Measurements from ENCODE around the gene AFF3. TPM values are rescaled to one million over a fixed set of nuclear protein-coding genes. Genes with fewer than 3 reads are reported as not detected.

Gene AFF3
- total and polyA plus RNA-seq, 10 of the 15 experiments (the other 5 are each of a cell fraction or from before 2014, with no cell fraction given), result 0.26 to 5.5 (median 3.0) TPM

DNA sequence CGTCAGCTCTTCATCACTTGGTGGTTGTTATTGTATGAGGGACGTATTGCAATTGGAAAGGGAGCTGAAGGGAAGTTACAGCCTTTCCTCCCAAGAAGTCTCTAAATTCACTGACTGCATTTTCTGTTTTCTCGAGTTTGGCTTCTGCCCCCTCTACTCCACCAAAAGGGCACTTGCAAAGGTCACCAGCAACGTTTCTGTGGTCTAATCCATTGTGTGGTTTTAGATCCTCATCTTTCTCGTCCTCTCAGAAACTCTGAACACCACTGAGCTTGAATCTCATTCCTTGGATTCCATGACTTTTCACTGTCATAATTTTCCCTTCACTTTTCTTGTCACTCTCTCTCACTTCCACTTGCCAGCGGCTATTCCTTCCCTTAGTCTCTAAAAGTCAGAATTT lies 308.0 kb downstream of the AFF3 start:
- ATAC-seq, result no peak
- Histone ChIP-seq H3K4me2 (ENCODE audit: control insufficient read depth, insufficient read depth) (no peak overlapping the region), H3K9me3 (replicated peaks; ENCODE audit: control insufficient read depth, insufficient read depth, low read length) (no peaks in the 10 kb centered on the region), H3K4me1 (ENCODE audit: control insufficient read depth, insufficient read depth, low read length) (no peaks in the 10 kb centered on the region), H3K79me2 (ENCODE audit: control insufficient read depth, insufficient read depth, low read length) (no peaks in the 10 kb centered on the region), H4K20me1 (ENCODE audit: control insufficient read depth, insufficient read depth) (no peaks in the 10 kb centered on the region), H3K36me3 (ENCODE audit: control insufficient read depth in 2 of 2, insufficient read depth in 2 of 2, low read length in 1 of 2) (no peaks in the 10 kb centered on the region), H2AFZ (ENCODE audit: control insufficient read depth, low read depth, low read length) (no peak overlapping the region), H3K27me3 (replicated peaks in 1 of 2; ENCODE audit: control insufficient read depth in 2 of 2, insufficient read depth in 2 of 2, low read length in 1 of 2) (peaks cover 0 to 2% of the 10 kb centered on the region in 2 experiments; a peak in 2 of 4 replicates), H3K27ac (ENCODE audit: control insufficient read depth, insufficient read depth) (no peak overlapping the region), H3K4me3 (no peak overlapping the region), H3K9ac (ENCODE audit: control insufficient read depth, insufficient read depth, low read length) (no peak overlapping the region)
- RAD21 ChIA-PET (ENCODE audit: unreplicated experiment), result no interaction called here
- CTCF ChIA-PET, result no interaction called here
- BruUV-seq (replicated peaks), result no TSS peak
- POLR2A ChIA-PET, result no interaction called here
- TF ChIP-seq ZNF24 (IDR thresholded peaks at IDR 0.05), result no peak
- no peak for TF ChIP-seq SMAD1 (IDR thresholded peaks at IDR 0.05; ENCODE audit: low read depth, partially characterized antibody)
- TF ChIP-seq, protein P1, sequence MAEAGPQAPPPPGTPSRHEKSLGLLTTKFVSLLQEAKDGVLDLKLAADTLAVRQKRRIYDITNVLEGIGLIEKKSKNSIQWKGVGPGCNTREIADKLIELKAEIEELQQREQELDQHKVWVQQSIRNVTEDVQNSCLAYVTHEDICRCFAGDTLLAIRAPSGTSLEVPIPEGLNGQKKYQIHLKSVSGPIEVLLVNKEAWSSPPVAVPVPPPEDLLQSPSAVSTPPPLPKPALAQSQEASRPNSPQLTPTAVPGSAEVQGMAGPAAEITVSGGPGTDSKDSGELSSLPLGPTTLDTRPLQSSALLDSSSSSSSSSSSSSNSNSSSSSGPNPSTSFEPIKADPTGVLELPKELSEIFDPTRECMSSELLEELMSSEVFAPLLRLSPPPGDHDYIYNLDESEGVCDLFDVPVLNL (IDR thresholded peaks at IDR 0.05; ENCODE audit: low read depth, low read length), result no peak
- no peak for TF ChIP-seq BRCA1 (IDR thresholded peaks at IDR 0.05; ENCODE audit: low read depth, low read length)
- no peak for TF ChIP-seq ASH2L (IDR thresholded peaks at IDR 0.05; ENCODE audit: borderline replicate concordance, low read depth)
- no peak for TF ChIP-seq RAD51 (IDR thresholded peaks at IDR 0.05)
- TF ChIP-seq BMI1 (IDR thresholded peaks at IDR 0.05; ENCODE audit: borderline replicate concordance), result no peak
- in situ Hi-C loops (cut with MboI), result no loop called here
- FAIRE-seq, result no peak
- SMC1A ChIA-PET (ENCODE audit: uncharacterized antibody, unreplicated experiment), result no interaction called here
- intact Hi-C loops (cut with micrococcal nuclease; ENCODE audit: unreplicated experiment), result no loop called here
- WGBS (ENCODE audit: insufficient coverage, insufficient replicate concordance, low lambda C conversion rate, missing lambda C conversion rate), result 13% methylated on average over 6 of the region's 6 CpGs
- no peak for DNase-seq (ENCODE audit: low read depth, low spot score)

DNA sequence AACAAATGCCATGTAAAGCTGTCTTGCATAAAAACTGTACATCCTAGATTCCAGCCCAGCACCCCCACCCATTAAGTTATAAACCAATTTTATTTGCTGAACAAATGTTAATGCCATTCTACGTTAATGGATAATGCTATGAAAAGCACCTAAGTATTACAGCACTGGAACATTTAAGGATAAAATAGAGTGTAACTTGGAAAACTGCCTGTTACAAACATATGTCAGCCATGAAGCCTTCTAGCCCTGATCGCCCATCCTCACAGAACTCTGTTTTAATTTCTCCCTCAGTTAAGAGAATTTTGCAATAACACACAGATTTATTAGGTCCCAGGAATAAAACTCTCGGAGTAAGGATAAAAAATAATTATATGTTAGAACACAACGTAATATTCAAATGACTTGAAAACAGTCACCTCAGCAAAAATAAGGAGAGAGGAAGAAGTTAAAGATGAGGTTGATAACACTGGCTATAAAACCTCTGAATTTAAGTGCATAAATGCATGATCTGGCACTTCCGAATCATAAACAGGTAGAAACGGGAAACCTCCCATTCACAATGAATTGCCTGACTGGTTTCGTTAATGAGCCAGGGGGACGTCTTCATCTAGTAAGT lies 308.7 kb downstream of the AFF3 start:
- Histone ChIP-seq H3K27me3 (replicated peaks in 1 of 2; ENCODE audit: control insufficient read depth in 2 of 2, insufficient read depth in 2 of 2, low read length in 1 of 2) (peaks cover 0 to 2% of the 10 kb centered on the region in 2 experiments; a peak in 2 of 4 replicates), H3K4me1 (ENCODE audit: control insufficient read depth, insufficient read depth, low read length) (no peaks in the 10 kb centered on the region), H3K36me3 (ENCODE audit: control insufficient read depth in 2 of 2, insufficient read depth in 2 of 2, low read length in 1 of 2) (no peaks in the 10 kb centered on the region), H3K9me3 (replicated peaks; ENCODE audit: control insufficient read depth, insufficient read depth, low read length) (no peaks in the 10 kb centered on the region), H3K4me2 (ENCODE audit: control insufficient read depth, insufficient read depth) (no peak overlapping the region), H3K27ac (ENCODE audit: control insufficient read depth, insufficient read depth) (no peak overlapping the region), H3K4me3 (no peak overlapping the region), H3K79me2 (ENCODE audit: control insufficient read depth, insufficient read depth, low read length) (no peaks in the 10 kb centered on the region), H4K20me1 (ENCODE audit: control insufficient read depth, insufficient read depth) (no peaks in the 10 kb centered on the region), H3K9ac (ENCODE audit: control insufficient read depth, insufficient read depth, low read length) (no peak overlapping the region), H2AFZ (ENCODE audit: control insufficient read depth, low read depth, low read length) (no peak overlapping the region)
- FAIRE-seq (no peak), DNase-seq (ENCODE audit: low read depth, low spot score) (no peak), ATAC-seq (no peak)
- BruUV-seq (replicated peaks), result no TSS peak
- WGBS (ENCODE audit: insufficient coverage, insufficient replicate concordance, low lambda C conversion rate, missing lambda C conversion rate), result 35% methylated on average over 8 of the region's 8 CpGs
- RAD21 ChIA-PET (ENCODE audit: unreplicated experiment), result no interaction called here
- SMC1A ChIA-PET (ENCODE audit: uncharacterized antibody, unreplicated experiment), result no interaction called here
- TF ChIP-seq ZNF384 (IDR thresholded peaks at IDR 0.05; ENCODE audit: borderline replicate concordance, low read depth, low read length) (no peak), YY1 (IDR thresholded peaks at IDR 0.05; ENCODE audit: low read depth, low read length) (no peak), NFYA (IDR thresholded peaks at IDR 0.05; ENCODE audit: borderline replicate concordance, low read depth, low read length) (no peak), CREB1 (IDR thresholded peaks at IDR 0.05; ENCODE audit: low read depth) (no peak)
- in situ Hi-C loops (cut with MboI), result no loop called here
- intact Hi-C loops (cut with micrococcal nuclease; ENCODE audit: unreplicated experiment), result no loop called here
- POLR2A ChIA-PET, result no interaction called here
- CTCF ChIA-PET, result no interaction called here

Data from GM12878 (cell line).